Omental fat pad (tissue), 4 donors: ENCODE results near the gene FAM149B1. TPM values are rescaled to one million over a fixed set of nuclear protein-coding genes. Genes with fewer than 3 reads are reported as not detected.
"Not testable (repeated sequence)": the region's sequence is repeated elsewhere in the genome, so short reads cannot be mapped to it uniquely, and the experiment has no call there.

Experiments
- ATAC-seq: fragments of 150-250 bp; one replicate; pipeline ENCODE4 v1.9.1; 2016; ENCODE audit warnings: mild to moderate bottlenecking, moderate library complexity; ENCODE audit not compliant: low FRiP score
- DNase-seq: peaks from one replicate; pipeline ENCODE4 v3.0.0-alpha.2; 2019; ENCODE audit warnings: low spot score
- total RNA-seq, 4 donors: library from RNA; depleted of rRNA; stranded (reverse); fragments of >200 nt; gene quantifications; one replicate each; pipeline ENCODE4 v1.1.0, GENCODE V29; 2016
- TF ChIP-seq, protein P1 (sequence below), 3 donors: fragments of 450-650 bp; IDR thresholded peaks; one replicate each; pipeline ENCODE4 v1.5.1; 2016 to 2017; ENCODE audit warnings: antibody characterized with exemption in 3 of 3, mild to moderate bottlenecking in 3 of 3, moderate library complexity in 2 of 3

Gene FAM149B1
- total RNA-seq, 4 donors from 2014 or later, result 14.2 to 20.0 (median 16.6) TPM

DNA sequence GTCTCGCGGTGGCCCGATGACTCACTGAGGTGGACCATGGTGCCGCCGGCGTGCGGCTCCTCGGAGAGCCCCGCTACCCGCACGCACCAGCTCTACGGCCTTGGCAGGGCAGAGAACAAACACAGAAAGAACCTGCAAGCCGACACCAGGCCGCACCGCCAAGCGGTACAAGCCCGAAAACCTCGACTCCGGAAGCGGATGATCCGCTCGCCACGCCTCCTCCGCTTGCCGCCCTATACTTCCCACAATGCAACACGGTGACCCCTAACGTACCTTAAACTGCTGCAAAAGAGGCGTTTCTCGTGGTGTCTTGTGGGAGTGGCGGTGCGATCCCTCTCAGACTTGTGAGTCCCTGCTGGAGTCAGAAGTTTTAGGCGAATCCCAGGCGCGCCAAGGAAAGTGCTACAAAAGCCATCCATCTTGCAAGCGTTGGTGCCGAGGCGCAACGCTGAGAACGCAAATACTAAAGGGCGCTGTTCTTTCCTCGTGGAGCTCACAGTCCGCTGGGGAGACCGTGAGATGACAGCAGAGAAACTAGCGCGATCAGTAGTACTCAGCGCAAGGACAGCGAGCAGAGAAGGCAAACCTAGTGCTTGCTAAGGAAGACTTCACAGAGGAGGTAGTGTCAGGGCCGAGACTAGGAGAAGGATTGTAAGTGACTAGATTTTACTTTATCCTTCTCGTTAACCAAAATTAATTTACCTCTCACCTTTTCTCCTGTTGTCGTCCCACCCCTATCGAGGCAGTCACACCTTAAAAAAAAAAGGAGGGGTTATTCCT, 84.7 kb downstream of the FAM149B1 start, which contains the start of gene MRPS16:
TSS of gene MRPS16 (minus strand) at position 200 of the 780 bp plus-strand sequence. CDS start at position 38, 162 bp downstream.
- TF ChIP-seq, protein P1, sequence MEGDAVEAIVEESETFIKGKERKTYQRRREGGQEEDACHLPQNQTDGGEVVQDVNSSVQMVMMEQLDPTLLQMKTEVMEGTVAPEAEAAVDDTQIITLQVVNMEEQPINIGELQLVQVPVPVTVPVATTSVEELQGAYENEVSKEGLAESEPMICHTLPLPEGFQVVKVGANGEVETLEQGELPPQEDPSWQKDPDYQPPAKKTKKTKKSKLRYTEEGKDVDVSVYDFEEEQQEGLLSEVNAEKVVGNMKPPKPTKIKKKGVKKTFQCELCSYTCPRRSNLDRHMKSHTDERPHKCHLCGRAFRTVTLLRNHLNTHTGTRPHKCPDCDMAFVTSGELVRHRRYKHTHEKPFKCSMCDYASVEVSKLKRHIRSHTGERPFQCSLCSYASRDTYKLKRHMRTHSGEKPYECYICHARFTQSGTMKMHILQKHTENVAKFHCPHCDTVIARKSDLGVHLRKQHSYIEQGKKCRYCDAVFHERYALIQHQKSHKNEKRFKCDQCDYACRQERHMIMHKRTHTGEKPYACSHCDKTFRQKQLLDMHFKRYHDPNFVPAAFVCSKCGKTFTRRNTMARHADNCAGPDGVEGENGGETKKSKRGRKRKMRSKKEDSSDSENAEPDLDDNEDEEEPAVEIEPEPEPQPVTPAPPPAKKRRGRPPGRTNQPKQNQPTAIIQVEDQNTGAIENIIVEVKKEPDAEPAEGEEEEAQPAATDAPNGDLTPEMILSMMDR (IDR thresholded peaks at IDR 0.05), result no peak
- ATAC-seq, result peak; percentile 99
- peak; percentile 88 for DNase-seq

DNA sequence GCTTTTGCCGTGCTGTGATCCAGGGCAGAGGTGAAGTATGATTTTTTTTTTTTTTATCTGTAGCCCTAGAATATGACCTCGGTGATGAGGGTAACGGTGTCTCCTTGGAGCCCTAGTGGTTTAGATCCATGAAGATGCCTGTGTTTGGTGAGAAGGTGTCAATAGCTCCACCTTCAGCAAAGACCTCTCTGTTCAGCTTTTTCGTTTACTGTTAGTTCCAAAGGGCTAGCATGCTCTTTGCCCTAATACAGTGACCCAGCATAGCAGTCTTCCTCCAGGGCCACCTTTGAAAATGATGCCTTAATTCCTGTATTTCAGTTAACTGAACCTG, 85.3 kb downstream of the FAM149B1 start:
- TF ChIP-seq, protein P1 (IDR thresholded peaks at IDR 0.05), result no peak
- DNase-seq (no peak), ATAC-seq (no peak)

DNA sequence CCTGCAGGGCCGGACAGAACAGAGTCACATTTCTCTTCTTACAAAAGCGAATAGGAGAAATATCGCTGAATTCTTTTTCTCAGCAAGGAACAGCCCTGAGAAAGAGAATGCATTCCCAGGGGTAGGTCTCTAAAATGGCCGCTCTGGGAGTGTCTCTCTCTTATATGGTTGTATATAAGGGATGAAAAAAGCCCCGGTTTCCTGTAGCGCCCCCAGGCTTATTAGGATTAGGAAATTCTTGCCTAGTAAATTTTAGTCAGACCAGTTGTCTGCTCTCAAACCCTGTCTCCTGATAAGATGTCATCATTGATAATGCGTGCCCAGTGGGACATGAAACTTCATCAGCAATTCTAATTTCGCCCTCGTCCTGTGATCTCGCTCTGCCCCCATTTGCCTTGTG, 90.7 kb downstream of the FAM149B1 start:
- ATAC-seq, DNase-seq: not testable (repeated sequence)

DNA sequence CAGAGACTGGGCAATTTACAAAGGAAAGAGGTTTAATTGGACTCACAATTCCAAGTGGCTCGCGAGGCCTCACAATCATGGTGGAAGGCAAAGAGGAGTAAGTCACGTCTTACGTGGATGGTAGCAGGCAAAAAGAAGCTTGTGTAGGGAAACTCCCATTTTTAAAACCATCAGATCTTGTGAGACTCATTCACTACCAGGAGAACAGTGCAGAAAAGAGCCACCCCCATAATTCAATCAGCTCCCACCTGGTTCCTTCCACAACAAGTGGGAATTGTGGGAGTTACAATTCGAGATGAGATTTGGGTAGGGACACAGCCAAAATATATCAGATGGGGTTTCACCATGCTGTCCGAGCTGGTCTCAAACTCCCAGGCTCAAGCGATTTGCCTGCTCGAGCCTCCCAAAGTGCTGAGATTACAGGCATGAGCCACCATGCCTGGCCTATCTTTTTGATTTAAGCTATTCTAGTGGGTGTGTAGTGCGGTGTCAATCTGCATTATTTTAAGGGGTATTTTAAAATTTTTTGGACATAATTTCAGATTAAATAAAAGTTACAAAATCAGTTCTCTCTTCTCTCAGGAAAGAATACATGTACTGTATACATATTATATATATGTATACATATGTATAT, 93.6 kb downstream of the FAM149B1 start:
- no peak for ATAC-seq
- no peak for DNase-seq
- TF ChIP-seq, protein P1 (IDR thresholded peaks at IDR 0.05), result no peak

DNA sequence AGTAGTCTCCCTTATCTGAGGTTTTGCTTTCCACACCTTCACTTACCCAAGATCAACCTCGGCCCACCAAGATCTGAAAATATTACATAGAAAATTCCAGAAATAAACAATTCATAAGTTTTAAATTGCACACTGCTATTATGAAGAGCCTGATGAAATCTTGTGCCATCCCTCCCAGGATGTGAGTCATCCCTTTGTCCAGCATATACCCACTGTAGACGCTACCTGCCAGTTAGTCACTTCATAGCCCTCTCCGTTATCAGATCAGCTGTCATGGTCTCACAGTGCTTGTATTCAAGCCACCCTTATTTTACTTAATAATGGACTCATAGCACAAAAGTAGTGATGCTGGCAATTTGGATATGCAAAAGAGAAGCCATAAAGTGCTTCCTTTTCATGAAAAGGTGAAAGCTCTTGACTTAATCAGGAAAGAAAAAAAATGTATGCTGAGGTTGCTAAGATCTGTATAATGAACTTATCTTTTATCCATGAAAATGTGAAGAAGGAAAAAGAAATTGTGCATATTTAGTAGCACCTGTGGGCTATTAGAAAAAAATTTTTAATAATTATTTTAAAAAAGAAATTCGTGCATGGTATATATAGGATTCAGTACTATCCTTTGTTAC, 94.3 kb downstream of the FAM149B1 start:
- TF ChIP-seq, protein P1 (IDR thresholded peaks at IDR 0.05), result no peak
- no peak for ATAC-seq
- no peak for DNase-seq

DNA sequence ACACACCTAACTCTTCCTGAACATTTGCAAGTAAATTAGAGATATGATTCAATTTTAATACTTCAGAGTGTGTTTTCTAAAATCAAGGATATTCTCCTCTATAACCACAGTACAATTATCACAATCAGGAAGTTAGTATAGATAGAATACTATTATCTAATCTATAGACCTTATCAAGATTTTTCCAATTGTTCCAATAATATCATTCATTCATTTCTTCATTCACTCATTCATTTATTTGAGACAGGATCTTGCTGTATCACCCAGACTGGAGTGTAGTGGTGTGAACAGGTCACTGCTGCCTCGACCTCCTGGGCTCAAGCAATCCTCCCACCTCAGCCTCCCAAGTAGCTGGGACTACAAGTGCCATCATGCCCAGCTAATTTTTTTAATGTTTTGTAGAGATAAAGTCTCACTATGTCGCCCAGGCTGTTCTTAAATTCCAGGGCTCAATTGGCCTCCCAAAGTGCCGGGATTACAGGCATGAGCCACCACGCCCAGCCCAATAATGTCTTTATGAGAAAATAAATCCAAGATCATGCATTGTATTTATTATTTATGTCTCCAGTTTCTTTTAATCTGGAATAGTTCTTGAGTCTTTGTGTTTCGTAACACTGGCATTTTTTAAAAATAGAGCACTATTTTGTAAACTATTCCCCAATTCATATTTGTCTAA, 95.1 kb downstream of the FAM149B1 start:
- TF ChIP-seq, protein P1 (IDR thresholded peaks at IDR 0.05), result no peak
- ATAC-seq (no peak), DNase-seq (no peak)

DNA sequence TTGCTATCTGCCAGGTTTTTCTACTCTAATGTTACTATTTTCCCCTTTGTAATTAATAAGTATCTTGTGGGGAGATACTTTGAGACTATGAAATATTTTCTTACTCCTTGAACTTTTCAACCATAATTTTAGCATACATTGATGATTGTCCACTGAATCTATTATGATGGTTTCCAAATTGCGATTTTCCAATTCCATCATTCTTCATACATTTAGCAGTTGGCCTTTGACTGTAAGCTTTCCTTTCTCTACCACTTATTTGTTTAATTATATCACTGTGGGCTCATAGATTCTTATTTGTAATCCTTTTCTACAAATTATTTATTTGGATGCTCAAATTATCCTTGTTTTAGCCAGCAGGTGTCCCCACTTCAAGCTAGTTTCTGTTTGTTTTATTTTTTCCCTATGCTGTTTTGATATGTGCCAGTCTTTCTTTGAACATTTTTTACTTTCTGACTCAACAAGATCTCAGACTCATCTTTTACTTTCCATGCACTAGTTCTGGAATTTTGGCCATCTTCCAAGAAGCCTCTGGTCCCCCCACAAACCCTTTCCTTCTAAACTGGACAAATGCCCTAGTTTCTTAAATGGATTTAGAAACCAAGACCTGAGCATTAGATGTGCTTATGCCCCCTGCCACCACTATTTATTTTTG, 95.9 kb downstream of the FAM149B1 start:
- DNase-seq, result no peak
- no peak for ATAC-seq
- TF ChIP-seq, protein P1 (IDR thresholded peaks at IDR 0.05), result no peak
